DOHH2 (cell line): ENCODE results near the gene TAL1.

ENCODE experiments used
- EZH2phosphoT487 ChIP-seq: fragments of 200-600 bp; sonication (generic); IDR thresholded peaks from 2 replicates; pipeline ENCODE4 v1.6.1; 2017; ENCODE audit warnings: borderline replicate concordance, mild to moderate bottlenecking, antibody characterized with exemption, low read length, moderate library complexity, mixed read lengths
- TF ChIP-seq, protein P1 (sequence below): fragments of 200-600 bp; sonication (generic); IDR thresholded peaks from one replicate; pipeline ENCODE4 v1.5.1; 2014; ENCODE audit warnings: antibody characterized with exemption, mild to moderate bottlenecking, low read depth, low read length; ENCODE audit not compliant: poor library complexity, severe bottlenecking

GRCh38 chr1:47280142-47280541 lies 48.1 kb upstream of the TAL1 start:
- TF ChIP-seq, protein P1, sequence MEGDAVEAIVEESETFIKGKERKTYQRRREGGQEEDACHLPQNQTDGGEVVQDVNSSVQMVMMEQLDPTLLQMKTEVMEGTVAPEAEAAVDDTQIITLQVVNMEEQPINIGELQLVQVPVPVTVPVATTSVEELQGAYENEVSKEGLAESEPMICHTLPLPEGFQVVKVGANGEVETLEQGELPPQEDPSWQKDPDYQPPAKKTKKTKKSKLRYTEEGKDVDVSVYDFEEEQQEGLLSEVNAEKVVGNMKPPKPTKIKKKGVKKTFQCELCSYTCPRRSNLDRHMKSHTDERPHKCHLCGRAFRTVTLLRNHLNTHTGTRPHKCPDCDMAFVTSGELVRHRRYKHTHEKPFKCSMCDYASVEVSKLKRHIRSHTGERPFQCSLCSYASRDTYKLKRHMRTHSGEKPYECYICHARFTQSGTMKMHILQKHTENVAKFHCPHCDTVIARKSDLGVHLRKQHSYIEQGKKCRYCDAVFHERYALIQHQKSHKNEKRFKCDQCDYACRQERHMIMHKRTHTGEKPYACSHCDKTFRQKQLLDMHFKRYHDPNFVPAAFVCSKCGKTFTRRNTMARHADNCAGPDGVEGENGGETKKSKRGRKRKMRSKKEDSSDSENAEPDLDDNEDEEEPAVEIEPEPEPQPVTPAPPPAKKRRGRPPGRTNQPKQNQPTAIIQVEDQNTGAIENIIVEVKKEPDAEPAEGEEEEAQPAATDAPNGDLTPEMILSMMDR = no peak
- no peak for TF ChIP-seq EZH2phosphoT487
